Spleen (tissue), 11 donors: ENCODE data around the gene DOCK10. TPM values are rescaled to one million over a fixed set of nuclear protein-coding genes. Genes with fewer than 3 reads are reported as not detected.

Experiments used
- DNase-seq: peaks from one replicate; pipeline ENCODE4 v3.0.0-alpha.2; 2020
- H3K27ac ChIP-seq, 8 donors: fragments of 200-600 bp; sonication (generic) in 7 of 8; 1 replicate in 4 of 8; 2 replicates in 4 of 8; pipeline versions ENCODE4 v1.5.0 to v1.8.0; 2016 to 2021; ENCODE audit warnings: inconsistent platforms in 4 of 8, mild to moderate bottlenecking in 4 of 8, moderate library complexity in 1 of 8
- H3K27me3 ChIP-seq, 7 donors: fragments of 200-600 bp; sonication (generic) in 6 of 7; replicated peaks in 1 of 7; 1 replicate in 4 of 7; 2 replicates in 3 of 7; pipeline versions ENCODE4 v1.5.0 to v1.8.0; 2016 to 2021; ENCODE audit warnings: inconsistent platforms in 3 of 7, mild to moderate bottlenecking in 1 of 7
- H3K36me3 ChIP-seq, 6 donors: fragments of 200-600 bp; sonication (generic) in 5 of 6; 1 replicate in 4 of 6; 2 replicates in 2 of 6; pipeline versions ENCODE4 v1.5.0 to v1.8.0; 2016 to 2021; ENCODE audit warnings: inconsistent platforms in 2 of 6
- H3K4me1 ChIP-seq, 6 donors: fragments of 200-600 bp; sonication (generic) in 5 of 6; 1 replicate in 3 of 6; 2 replicates in 3 of 6; pipeline versions ENCODE4 v1.5.0 to v1.8.0; 2016 to 2021; ENCODE audit warnings: inconsistent platforms in 3 of 6
- H3K4me3 ChIP-seq, 8 donors: fragments of 200-600 bp; sonication (generic) in 7 of 8; 1 replicate in 4 of 8; 2 replicates in 4 of 8; pipeline versions ENCODE4 v1.5.0 to v1.8.0; 2016 to 2021; ENCODE audit warnings: inconsistent platforms in 4 of 8, mild to moderate bottlenecking in 4 of 8, moderate library complexity in 2 of 8
- H3K9me3 ChIP-seq, 8 donors: fragments of 200-600 bp; sonication (generic) in 7 of 8; 1 replicate in 4 of 8; 2 replicates in 4 of 8; pipeline versions ENCODE4 v1.5.0 to v1.8.0; 2016 to 2021; ENCODE audit warnings: inconsistent platforms in 4 of 8
- CTCF ChIP-seq, 11 experiments: fragments of 200-600 bp in 7 of 11; fragments of 450-650 bp in 4 of 11; sonication (generic) in 4 of 11; IDR thresholded peaks in 8 of 11; conservative IDR thresholded peaks in 3 of 11; 1 replicate in 7 of 11; 2 replicates in 4 of 11; pipeline versions ENCODE4 v1.4.0 to v1.8.0; 2016 to 2021; ENCODE audit warnings: antibody characterized with exemption in 11 of 11, inconsistent platforms in 4 of 11, mild to moderate bottlenecking in 1 of 11
- POLR2A ChIP-seq, 3 donors: fragments of 450-650 bp; IDR thresholded peaks; one replicate each; pipeline ENCODE4 v1.5.1; 2017; ENCODE audit warnings: antibody characterized with exemption in 3 of 3, mild to moderate bottlenecking in 1 of 3
- POLR2AphosphoS5 ChIP-seq, 3 donors: sonication (generic); formaldehyde crosslinking; IDR thresholded peaks; one replicate each; pipeline ENCODE4 v1.5.1; 2017; ENCODE audit warnings: antibody characterized with exemption in 3 of 3
- WGBS, 5 donors: extraction: QIAGEN DNeasy Blood & Tissue Kit in 3 of 5; methylation state at CpG; one replicate each; pipeline versions ENCODE4 v1.1.5 to v1.1.7; 2013 to 2018; 5-methylcytosine and 5-hydroxymethylcytosine counted together
- intact Hi-C: fragments of 100-400 bp; cut with DNase I; formaldehyde crosslinking; loops from one replicate; pipeline ENCODE4 v1.15.0; 2023; ENCODE audit warnings: low total_unique reads
- polyA plus RNA-seq, 3 donors: library from polyadenylated mRNA; stranded (reverse); fragments of 200-250 nt; gene quantifications; one replicate each; pipeline ENCODE4 v1.2.1, GENCODE V29; 2013
- total RNA-seq, 7 donors: library from RNA; depleted of rRNA in 3 of 7; stranded (reverse); fragments of >200 nt in 3 of 7; fragmentation: NEBNext Ultra II Directional in 4 of 7; extraction: Animal tissue kit (Norgen Biotek cat#: 25700) in 4 of 7; gene quantifications; one replicate each; pipeline versions ENCODE4 v1.1.0 to v1.2.1, GENCODE V29; 2016 to 2021
- donor health status: healthy with polysubstance abuse.
- donor health status: DM: no; HTN: no; CAD: no; lungs with moderate emphysema.
- donor health status: DM: no; HTN: no; CAD: no.
- donor health status: Bipolar disorder and iron deficiency.
- donor health status: healthy.
- donor health status: DM: no; HTN: no; CAD: no.
- donor health status: DM: yes; HTN: yes; CAD: no.

The DOCK10 gene
- total and polyA plus RNA-seq, 10 donors = 12.5 to 203 (median 158) TPM

GRCh38 chr2:224883700-224884099, 158.6 kb downstream of the DOCK10 start:
- TF ChIP-seq CTCF (IDR thresholded peaks at IDR 0.05 in 8 of 11, conservative IDR thresholded peaks at IDR 0.05 in 3 of 11) (no peak), POLR2A (IDR thresholded peaks at IDR 0.05) (no peak), POLR2AphosphoS5 (IDR thresholded peaks at IDR 0.05) (no peak)
- intact Hi-C loops = no loop called here
- Histone ChIP-seq H3K27ac (peak overlapping the region in 4 of 8 donors; percentile 31 to 49 (median 40)), H3K27me3 (no peaks in the 10 kb centered on the region), H3K4me1 (peaks cover 0 to 53% (median 10%) of the 10 kb centered on the region in 6 donors), H3K36me3 (peaks cover 0 to 95% (median 56%) of the 10 kb centered on the region in 6 donors), H3K9me3 (no peaks in the 10 kb centered on the region), H3K4me3 (no peak overlapping the region)
- 64 to 82% (median 75%) methylated on average over 1 of the region's 1 CpG for WGBS, 5 donors
- DNase-seq = no peak

- peaks cover 0 to 96% (median 58%) of the 10 kb centered on the region in 6 donors for H3K36me3 ChIP-seq
- no peaks in the 10 kb centered on the region for H3K27me3 ChIP-seq
- H3K27ac ChIP-seq = peak overlapping the region in 2 of 8 donors; percentile 49 to 53
- no peak for DNase-seq
- 95 to 98% (median 97%) methylated on average over 6 of the region's 6 CpGs for WGBS, 5 donors
- intact Hi-C loops = no loop called here
- no peaks in the 10 kb centered on the region for H3K9me3 ChIP-seq
- TF ChIP-seq POLR2A (IDR thresholded peaks at IDR 0.05) = no peak
- no peak for TF ChIP-seq POLR2AphosphoS5 (IDR thresholded peaks at IDR 0.05)
- no peak for TF ChIP-seq CTCF (IDR thresholded peaks at IDR 0.05 in 8 of 11, conservative IDR thresholded peaks at IDR 0.05 in 3 of 11)
- no peak overlapping the region for H3K4me3 ChIP-seq
- H3K4me1 ChIP-seq = peaks cover 0 to 53% (median 10%) of the 10 kb centered on the region in 6 donors
Observed at GRCh38 chr2:224883172-224883516, 159.1 kb downstream of the DOCK10 start.

- DNase-seq = no peak
- intact Hi-C loops = no loop called here
- 56 to 68% (median 61%) methylated on average over 4 of the region's 4 CpGs for WGBS, 5 donors
- Histone ChIP-seq H3K4me1 (peaks cover 0 to 52% (median 10%) of the 10 kb centered on the region in 6 donors), H3K36me3 (peaks cover 0 to 98% (median 59%) of the 10 kb centered on the region in 6 donors), H3K9me3 (no peaks in the 10 kb centered on the region), H3K4me3 (no peak overlapping the region), H3K27ac (peak overlapping the region in 2 of 8 donors; percentile 30 to 53), H3K27me3 (no peaks in the 10 kb centered on the region)
- TF ChIP-seq CTCF (IDR thresholded peaks at IDR 0.05 in 8 of 11, conservative IDR thresholded peaks at IDR 0.05 in 3 of 11) (no peak), POLR2AphosphoS5 (IDR thresholded peaks at IDR 0.05) (no peak), POLR2A (IDR thresholded peaks at IDR 0.05) (no peak)
Observed at GRCh38 chr2:224882291-224883171, 159.7 kb downstream of the DOCK10 start.

GRCh38 chr2:224881846-224882245, 160.4 kb downstream of the DOCK10 start:
- 62 to 87% (median 71%) methylated on average over 1 of the region's 1 CpG for WGBS, 5 donors
- DNase-seq = no peak
- no peaks in the 10 kb centered on the region for H3K27me3 ChIP-seq
- peaks cover 0 to 51% (median 11%) of the 10 kb centered on the region in 6 donors for H3K4me1 ChIP-seq
- no peak overlapping the region for H3K4me3 ChIP-seq
- TF ChIP-seq POLR2AphosphoS5 (IDR thresholded peaks at IDR 0.05) (no peak), CTCF (IDR thresholded peaks at IDR 0.05 in 8 of 11, conservative IDR thresholded peaks at IDR 0.05 in 3 of 11) (no peak)
- peaks cover 0 to 98% (median 63%) of the 10 kb centered on the region in 6 donors for H3K36me3 ChIP-seq
- intact Hi-C loops = no loop called here
- peak overlapping the region in 2 of 8 donors; percentile 30 to 53 for H3K27ac ChIP-seq
- no peaks in the 10 kb centered on the region for H3K9me3 ChIP-seq
